ENCODE results near the gene PRPS1L1.

The PRPS1L1 gene

DNA sequence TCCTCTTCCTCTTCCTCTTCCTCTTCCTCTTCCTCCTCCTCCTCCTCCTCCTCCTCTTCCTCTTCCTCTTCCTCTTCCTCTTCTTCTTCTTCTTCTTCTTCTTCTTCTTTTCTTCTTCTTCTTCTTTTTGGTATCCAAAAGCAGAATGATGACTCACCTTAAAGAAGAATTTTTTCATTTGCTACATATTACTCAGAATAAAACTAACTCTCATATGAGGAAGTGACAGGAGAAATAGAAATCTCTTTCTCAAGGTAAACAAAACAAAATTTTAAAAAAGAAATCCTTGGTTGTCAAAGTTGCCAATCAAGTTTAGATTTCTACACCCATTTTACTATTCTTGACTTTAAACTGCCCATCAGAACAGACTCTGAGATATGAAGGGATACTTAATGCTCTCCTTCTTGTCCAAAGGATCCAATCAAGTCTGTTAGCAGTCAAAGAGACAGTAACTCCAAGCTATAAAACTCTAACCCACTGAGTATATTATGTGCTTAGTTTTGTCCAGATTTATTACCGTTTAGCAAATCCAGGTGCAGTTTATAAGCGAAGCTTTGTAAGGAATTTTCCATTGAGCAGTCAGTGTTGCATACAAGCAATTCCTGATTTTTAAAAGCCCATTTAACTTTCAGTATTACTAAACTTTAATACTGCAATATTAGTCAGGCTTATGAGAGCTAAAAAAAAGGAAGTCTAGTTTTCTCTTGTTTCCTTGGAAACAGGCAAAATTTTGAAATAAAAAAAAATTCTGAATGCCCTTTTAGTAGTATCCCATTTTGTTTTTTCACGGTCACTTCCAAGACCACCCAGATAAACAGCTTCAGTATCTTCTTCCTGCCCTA is 44.2 kb downstream of the PRPS1L1 start:
- ChIA-PET POLR2A (no interaction called here), CTCF (interaction anchor here (1.2 to 1.4 kb wide), 2 partner anchors 13 to 213 kb away, joined by 3 read pairs; no protein-coding TSS in a partner anchor)
- DNase-seq (ENCODE audit: extremely low spot score), result no peak
- TF ChIP-seq, protein P1, sequence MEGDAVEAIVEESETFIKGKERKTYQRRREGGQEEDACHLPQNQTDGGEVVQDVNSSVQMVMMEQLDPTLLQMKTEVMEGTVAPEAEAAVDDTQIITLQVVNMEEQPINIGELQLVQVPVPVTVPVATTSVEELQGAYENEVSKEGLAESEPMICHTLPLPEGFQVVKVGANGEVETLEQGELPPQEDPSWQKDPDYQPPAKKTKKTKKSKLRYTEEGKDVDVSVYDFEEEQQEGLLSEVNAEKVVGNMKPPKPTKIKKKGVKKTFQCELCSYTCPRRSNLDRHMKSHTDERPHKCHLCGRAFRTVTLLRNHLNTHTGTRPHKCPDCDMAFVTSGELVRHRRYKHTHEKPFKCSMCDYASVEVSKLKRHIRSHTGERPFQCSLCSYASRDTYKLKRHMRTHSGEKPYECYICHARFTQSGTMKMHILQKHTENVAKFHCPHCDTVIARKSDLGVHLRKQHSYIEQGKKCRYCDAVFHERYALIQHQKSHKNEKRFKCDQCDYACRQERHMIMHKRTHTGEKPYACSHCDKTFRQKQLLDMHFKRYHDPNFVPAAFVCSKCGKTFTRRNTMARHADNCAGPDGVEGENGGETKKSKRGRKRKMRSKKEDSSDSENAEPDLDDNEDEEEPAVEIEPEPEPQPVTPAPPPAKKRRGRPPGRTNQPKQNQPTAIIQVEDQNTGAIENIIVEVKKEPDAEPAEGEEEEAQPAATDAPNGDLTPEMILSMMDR (IDR thresholded peaks at IDR 0.05; ENCODE audit: control extremely low read depth, extremely low read depth, low read depth, missing control alignments), result no peak

DNA sequence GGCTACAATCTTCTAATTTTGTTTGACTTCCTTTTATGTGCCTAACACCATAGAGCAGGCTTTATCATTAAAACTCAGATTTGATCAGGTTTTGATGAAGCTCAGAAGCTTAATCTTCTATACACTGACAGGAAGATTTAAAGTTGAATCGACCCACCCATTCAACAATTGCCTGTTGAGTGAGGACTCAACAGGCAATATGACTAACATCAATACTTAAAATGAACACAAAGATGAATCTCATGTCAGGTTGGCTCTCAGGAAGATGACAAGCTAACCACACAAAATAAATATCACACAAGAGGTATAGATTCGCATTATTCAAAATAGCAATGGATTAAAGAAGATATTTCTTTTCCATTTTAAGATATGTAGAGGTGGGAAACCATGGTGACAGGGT is 50.7 kb downstream of the PRPS1L1 start:
- DNase-seq (ENCODE audit: extremely low spot score), result no peak
- ChIA-PET POLR2A (no interaction called here), CTCF (no interaction called here)
- TF ChIP-seq, protein P1 (IDR thresholded peaks at IDR 0.05; ENCODE audit: control extremely low read depth, extremely low read depth, low read depth, missing control alignments), result no peak
